ENCODE results near the gene LDHD.

Gene LDHD

DNA sequence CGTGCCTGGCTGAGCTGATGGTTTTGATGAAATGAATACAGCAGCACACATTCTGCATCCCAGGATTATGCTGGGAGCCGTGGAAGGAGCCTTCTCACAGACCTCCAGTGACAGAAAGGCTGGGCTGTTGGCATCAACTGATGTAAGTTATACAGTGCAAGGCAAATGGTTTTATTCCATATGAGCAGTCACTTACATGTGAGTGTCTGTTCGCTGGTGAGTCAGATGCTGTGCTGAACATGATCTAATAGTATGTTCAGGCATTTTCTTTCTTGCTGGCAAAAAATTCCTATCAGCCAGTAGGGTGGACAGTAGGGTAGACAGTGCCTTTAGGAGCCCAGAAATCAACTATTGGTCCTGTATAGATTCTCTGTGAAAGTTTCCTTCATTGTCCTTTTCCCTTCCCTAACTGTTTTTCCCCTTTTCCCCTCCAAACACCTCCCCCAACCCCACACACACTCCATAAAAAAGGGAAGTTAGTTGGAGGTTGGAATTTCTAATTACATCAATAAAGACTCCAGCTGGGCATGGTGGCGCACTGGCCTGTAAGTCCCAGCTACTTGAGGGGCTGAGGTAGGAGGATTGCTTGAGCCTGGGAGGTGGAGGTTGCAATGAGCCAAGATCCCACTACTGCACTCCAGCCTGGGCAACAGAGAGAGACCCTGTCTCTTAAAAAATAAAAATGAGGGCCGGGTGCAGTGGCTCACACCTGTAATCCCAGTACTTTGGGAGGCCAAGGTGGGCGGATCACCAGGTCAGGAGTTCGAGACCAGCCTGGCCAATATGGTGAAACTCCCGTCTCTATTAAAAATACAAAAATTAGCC is 36.2 kb downstream of the LDHD start:
- no peak for DNase-seq (ENCODE audit: low spot score)

DNA sequence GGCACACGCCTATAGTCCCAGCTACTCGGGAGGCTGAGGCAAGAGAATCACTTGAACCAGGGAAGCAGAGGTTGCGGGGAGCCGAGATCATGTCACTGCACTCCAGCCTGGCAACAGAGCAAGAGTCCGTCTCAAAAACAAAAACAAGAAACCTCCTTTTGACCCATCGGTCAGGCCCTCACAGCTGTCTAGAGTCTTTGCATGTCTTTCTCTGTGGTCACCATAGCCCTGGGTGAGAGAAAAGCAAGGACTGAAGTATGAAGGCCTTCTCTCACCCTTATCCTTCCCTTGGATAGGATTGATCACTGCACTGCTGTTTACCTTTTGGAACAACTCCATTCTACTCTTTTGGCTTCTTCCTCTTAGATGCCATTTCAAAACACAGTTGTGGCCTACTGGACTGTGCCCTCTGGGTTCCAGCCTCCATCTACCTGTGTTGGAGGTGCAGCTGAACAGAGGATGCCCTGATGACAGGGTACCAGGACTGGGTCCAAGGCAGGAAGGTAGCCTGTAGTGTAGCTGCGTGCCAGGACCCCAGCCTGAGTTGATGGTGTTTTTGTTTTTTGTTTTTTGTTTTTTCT is 37.1 kb downstream of the LDHD start:
- DNase-seq (ENCODE audit: low spot score): no peak

DNA sequence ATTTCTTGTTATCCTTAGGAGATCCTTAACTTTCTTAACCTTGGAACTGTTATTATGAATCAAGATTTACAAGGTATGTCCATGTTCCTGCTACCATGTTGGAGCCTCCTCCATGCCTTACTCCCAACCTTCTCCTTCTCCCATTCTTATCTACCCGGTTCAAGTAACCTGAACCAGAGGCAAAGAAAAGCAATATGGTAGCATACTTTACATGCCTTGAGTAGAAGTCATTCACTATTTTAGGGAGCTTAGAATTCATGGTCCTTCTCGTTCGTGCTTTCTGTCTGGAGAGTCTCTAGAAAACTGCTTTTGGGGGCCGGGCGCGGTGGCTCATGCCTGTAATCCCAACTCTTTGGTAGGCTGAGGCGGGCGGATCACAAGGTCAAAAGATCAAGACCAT is 37.7 kb downstream of the LDHD start:
- DNase-seq (ENCODE audit: low spot score): no peak

DNA sequence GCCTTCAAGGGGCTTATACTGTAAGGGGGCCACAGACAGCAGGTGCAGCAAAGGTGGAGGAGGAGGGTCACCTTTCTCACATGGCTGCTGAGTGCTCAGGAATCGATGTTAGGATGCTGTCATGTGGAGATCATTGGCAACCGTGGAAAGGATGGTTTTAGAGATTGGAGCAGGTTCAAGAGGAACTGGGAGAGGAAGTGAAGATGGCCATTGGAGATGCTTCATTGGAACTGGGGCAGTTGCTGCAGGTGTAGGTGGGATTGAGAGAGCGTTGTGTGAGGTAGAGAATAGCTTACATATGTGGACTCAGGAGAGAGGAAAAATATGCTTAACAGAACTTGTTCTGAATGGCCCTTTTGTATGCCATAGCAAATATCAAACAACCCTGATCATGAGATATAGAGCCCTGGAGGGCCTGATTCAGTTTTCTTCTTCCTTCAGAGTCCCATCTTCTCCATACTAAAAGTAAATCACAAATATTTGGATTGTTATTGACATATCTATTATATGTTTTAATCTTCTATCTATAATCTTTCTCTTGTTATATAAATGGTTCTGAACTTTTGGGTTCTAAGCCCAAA is 40.8 kb downstream of the LDHD start:
- DNase-seq (ENCODE audit: low spot score): no peak

DNA sequence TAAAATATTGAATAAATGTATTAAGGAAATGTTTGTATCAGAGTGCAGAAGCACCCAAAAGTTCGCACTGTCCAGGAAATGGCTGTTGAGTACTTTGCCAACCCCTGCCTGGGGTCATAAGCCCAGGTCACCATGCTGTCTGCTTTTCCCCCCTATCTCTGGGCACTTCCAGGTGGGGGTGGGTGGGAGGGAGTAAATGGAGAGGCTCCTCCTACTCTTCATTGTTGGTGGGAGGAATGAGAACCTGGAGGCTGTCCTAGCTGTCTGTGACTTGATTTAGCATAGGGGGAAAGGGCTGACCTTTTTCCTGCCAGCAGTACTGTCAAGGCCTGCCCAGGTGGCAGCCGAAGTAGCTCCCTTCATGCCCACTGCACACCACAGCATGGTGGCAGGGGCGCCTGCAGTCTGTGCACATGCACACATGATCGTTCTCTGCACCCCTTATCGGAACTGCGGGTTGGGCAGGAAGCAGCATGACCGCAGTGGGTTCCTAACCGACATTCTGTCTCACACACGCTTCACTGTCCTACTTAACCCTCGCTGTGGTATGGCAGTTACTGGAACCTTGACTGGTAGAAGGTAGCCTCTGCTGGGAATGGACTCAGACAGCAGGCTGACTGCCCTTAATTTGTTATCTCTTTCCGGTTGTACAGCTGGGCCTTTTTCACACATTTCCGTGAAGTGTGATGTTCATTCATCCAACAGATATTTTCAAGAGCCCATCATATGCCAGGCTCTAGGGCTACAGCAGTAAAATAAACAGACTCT is 41.5 kb downstream of the LDHD start:
- no peak for DNase-seq (ENCODE audit: low spot score)

DNA sequence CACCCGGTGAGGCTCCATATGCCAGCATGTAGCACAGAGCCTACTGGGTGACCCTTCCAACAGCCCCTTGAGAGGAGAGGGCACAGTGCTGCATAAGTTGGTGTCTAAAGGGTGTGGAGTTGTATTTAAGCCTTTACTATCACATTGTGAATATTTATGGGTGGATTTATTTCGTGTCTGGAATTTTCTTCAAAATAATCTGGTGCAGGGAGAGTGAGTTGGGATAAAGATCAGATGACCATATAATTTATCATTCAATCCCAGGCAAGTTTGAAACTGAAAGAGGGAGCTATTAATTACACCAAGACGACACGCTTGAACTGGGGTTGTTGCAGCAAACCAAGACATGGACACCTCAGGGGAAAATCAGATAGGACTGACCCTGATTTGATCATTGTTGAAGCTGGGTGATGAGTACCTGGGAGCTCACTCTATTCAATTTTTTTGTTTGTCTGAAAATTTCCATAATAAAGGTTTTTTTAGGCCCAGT is 42.2 kb downstream of the LDHD start:
- DNase-seq (ENCODE audit: low spot score): no peak

DNA sequence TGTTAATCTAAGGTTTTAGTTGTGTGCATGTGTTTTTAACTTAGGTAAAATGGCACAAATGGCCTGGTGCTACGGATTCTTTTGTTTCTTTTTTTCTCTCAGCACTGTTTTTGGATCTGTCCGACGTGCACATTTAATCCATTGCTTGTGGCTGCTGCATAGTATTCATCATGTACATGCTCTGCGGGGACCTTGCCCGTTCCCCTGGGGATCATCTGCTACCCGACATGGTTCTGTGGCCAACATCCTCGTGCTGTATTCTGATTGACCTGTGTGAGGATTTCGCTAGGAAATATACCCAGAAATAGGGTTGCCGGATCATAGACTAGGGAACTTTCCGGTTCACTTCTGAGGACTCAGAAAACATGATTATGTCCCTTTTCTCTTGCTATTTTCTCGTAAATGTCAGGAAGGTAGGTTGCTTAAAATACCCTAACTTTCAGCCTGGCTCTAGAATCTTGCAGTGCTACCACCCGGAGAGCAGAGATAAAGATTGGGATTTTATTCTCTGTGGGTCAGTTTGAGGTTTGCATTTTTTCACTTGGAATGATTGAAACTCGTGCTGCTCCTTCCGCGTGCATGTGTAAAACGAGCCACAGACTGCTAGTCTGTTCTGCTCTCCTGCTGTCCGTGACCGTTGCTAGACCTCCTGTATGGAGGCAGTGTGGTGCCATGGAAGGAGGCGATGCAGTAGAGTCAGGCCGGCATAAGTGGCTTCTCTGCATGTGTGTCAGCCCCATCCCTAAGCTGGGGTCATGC is 42.9 kb downstream of the LDHD start:
- DNase-seq (ENCODE audit: low spot score): no peak

DNA sequence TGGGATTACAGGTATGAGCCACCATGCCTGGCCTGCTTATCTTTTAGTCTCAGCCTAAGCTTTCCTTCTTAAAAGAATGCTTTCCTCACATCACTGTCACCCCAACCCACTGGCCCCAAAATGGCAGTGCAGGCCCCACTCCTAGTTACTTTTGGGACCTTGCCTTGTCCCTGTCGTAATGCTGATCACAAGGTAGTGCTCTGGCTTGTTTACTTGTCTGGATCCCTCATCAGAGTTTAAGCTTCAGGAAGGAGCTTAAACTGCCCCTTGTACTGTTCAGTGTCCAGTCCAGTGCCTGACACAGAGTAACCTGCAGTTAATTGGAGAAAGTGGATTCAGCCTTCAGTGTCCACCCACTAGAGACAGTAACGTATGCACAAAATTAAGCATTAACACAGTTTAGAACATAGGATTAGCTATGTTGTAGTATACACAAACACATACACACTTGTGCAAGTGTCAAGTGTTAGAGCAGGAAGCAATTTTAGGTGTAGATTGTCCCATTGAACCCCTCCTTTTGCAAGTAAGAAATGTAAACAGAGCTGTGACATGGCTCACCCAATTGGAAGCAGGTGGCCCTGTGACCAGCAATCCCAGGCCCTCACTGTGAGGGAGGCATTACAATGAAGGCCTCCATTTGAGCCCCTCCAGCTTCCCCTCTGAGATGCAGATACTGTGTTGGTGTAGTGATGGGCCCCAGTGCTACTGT is 44.2 kb downstream of the LDHD start:
- no peak for DNase-seq (ENCODE audit: low spot score)

DNA sequence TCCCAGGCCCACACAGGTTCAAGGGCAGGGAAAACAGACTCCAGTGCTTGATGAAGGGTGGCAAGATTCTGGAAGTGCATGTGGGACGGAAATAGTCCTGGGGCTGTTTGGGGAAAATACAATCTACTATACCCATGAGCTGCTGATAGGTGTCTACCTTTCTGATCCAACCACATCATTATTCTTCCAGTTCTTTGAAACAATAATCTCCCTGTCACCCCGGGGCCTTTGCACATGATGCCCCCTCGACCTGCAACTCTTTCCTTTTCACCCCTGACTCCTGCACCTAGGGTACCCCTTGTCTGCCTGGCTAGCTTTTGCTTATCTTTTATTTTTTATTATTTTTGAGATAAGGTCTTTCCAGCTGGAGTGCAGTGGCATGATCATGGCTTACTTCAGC is 45.0 kb downstream of the LDHD start:
- no peak for DNase-seq (ENCODE audit: low spot score)

DNA sequence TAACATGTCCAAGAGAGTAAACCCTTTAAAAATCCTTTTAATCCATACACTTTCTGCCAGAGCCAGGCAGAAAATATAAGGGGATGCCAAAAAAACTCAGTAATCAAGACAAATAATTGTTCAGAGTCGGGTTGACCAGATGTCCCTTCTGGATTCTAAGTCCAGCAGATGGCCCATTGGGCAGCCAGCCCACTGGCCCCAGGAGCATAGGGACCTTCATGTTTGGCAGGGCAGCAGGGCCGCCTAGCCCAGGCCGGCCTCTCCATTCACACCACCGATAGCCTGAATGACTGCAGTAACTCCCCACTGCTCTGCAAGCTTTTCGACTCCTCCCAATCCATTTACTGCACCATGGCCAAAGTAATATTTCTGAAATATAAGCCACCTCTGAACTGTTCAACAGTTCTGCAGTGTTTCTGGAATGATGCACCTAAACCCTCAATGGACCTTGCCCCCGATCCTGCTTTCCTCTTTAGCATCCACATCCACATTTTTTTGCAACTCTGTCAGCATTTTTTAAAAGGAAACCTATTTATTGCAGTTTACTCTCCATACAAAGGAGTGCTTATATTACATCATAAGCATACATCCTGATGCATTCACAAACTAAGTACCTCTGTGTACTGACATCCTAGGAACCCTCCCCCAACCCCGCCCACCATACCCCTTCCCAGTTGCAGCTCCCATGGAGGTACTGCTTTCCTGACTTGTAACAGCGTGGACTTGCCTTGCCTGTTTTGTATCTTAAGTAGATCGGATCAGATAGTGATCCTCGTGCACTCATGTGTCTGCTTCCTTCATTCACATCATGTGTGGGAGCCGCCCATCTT is 46.4 kb downstream of the LDHD start:
- DNase-seq (ENCODE audit: low spot score): peak; percentile 65

DNA sequence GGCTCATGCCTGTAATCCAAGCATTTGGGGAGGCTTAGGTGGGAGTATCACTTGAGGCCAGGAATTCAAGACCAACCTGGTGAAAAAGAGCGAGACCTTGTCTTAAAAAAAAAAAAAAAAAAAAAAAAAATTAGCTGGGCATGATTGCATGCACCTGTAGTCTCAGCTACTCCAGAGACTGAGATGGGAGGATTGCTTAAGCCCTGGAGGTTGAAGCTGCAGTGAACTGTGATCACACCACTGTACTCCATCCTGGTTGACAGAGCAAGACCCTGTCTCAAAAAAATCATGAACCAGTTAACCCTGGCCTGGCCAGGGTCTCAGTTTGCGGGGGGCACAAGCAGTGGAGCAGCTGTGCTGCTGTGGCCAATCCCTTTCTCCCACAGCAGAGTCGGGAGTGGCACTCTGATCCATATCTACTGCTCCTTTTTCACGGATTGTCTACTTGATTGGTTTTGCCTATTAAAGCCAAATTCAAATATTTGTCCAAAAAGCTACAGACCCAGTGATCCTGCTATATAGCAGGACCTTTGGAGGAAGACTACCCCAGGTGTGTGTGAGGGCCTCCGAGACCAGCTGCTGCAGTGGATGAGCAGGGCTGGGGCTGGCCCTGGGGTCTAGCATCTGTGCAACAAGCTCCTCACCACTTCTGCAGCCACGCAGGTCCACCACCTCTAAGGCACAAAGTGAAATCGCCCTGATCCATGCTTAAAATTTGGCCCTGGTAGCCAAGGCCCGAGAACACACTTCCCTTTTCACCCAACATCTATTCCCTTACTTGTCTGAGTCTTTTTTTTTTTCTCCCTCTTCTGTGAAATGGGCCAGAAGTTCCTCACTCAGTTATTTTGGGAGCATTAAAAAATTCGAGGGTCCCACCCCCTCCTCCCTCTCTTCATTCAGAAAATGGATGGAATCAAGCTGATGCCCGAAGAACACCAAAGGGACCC is 48.2 kb downstream of the LDHD start:
- DNase-seq (ENCODE audit: low spot score): no peak

DNA sequence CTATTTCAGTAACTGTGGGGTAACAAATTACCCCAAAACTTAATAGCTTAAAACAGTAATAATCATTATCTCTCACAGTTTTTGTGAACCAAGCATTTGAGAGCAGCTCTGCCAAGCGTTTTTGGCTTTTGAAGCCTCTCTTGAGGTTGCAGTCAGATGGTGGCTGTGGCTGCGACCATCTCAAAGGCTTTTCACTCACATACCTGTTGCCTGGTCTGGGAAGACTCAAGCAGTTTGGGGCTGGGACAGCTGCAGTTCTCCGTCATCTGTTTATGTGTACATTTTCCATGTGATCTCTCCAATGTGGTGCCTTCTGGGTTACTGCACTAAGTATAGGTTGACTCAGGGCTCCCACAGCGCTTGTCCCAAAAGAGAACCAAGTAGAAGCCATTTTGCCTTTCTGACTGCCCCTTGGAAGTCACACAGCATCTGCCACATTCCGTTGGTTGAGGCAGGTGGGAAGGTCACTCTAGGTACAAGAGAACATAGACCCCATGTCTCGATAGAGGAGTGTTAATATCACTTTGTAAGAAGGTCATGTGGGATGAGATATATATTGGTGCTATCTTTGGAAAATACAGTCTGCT is 49.6 kb downstream of the LDHD start:
- DNase-seq (ENCODE audit: low spot score): no peak

DNA sequence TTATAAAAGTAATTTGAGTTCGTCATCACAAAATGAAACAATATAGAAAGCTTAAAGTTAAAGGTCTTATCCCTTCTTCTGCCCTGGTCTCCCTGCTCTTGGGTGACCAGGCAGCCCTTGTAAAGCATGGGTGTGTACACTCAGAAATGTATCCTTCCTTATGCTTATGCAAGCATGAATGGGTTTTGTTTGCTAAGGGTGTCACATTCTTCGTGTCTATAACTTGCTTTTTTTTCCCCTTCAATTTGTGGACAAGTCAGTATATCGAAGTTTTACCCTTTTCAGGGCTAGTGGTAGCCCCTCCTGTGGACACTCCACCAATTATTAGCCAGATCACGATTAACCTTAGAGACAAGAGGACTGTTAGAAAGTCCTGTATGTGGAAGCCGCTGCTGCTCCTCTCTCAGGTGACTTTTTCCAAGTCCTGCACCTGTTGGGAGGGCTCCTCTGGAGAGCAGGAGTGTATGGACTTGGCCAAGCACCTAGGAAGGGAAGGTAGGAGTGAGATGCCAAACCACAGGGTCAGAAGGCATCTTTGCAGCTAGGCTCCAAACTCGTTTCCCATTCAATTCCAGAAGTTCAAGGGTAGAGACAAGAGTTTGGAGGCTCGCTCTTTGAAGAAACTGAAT is 50.9 kb downstream of the LDHD start:
- DNase-seq (ENCODE audit: low spot score): no peak

DNA sequence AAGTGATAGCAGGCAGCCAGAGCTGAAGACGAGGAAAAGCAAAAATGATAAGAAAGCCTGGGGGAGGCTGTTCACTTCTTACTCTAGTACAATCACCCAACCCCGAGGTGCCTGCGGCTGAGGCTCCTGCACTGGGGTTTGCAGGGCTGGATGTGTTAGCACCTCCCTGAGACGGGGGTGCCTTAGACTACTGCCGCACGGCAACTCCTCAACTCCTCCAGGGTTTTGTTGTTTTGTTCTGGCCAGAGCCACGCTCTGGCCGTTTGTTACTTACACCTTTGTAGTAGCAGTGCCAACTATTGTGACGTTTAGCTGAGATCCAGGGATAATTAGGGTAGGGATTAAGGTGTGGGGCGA is 51.5 kb downstream of the LDHD start:
- DNase-seq (ENCODE audit: low spot score): no peak

DNA sequence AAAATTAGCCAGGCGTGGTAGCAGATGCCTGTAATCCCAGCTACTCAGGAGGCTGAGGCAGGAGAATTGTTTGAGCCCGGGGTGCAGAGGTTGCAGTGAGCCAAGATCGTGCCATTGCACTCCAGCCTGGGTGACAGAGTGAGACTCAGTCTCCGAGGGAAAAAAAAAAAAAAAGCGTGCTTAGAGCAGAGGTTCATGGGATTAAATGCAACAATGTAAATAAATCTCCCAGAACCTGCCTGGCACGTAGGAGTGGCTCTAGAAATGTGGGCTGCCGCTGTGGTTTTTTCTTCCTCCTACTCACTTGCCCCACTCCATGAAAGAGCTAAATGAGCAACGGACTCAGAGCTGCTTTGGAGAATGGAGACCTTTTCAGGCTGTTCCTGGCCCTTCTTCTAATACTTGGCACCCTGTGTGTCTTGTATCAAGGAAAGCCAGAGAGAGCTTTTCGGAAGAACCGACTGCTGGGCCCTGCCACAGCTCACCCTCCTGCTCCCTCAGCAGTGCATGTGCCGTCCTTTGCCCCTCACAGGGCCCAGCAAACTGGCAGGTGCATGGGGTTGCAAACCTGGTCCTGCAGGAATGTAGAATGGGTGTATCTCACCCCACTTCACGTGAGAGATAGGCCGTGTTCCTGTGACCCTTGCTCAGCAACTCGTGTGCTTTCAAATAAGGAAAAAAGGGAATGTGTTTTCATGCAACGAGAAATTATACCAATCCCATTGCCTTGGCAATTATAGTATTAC is 52.0 kb downstream of the LDHD start:
- no peak for DNase-seq (ENCODE audit: low spot score)

DNA sequence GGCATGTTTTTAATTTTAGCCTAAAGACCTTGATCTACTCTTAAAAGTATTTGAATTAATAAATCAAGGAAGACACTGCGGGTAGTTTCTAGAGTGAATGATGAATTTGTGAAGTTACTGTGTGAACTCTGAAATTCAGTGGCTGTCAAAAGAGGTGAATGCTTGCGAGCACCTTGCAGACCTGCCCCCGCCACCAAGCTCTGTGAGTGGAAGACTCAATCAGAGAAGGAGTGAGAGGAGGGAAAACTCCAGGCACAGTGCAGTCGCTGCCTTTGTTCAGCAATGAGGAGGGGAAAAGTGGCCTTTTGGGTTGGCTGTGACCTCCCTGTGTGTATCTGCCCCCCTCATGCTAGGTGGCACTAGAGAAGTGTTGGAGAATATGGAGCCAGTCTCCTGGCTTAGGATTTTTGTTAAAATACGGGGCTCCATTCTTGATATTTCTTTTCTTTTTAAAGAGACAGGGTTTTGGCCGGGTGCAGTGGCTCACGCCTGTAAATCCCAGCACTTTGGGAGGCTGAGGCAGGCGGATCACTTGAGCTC is 53.0 kb downstream of the LDHD start:
- peak; percentile 49 for DNase-seq (ENCODE audit: low spot score)

DNA sequence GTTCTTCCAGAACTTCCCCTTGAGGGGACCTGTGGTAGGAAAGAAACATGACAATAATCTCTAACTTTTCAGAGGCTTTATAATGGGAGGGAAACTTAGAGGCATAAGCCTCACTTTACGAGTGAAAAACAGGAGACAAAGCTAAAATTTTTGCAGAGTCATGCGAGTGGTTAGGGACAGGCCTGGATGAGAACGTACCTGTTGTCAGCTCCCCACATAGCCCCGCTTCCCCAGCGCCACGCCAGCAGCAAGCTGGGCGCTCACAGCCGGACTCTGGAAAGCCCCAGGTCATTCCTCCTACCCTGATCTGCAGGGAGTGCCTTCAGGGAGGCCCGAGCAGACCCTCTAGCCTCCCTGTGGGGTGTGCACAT is 53.6 kb downstream of the LDHD start:
- DNase-seq (ENCODE audit: low spot score): no peak
